Measurements from ENCODE around the gene PGAP6.
"Not testable (repeated sequence)": the region's sequence is repeated elsewhere in the genome, so short reads cannot be mapped to it uniquely, and the experiment has no call there.

PGAP6 gene

GRCh38 chr16:342455-343213, 39.1 kb downstream of the PGAP6 start:
- H3K9me3 ChIP-seq (ENCODE audit: severe bottlenecking) = no peaks in the 10 kb centered on the region
- ATAC-seq (ENCODE audit: low read depth) (no peak), DNase-seq (ENCODE audit: low spot score) (no peak)
- H3K36me3 ChIP-seq (ENCODE audit: low read depth) = peaks cover 33% of the 10 kb centered on the region
- peaks cover 30% of the 10 kb centered on the region for H3K4me1 ChIP-seq (ENCODE audit: insufficient read depth, poor library complexity, severe bottlenecking)
- no peak overlapping the region for H3K27ac ChIP-seq (ENCODE audit: poor library complexity, severe bottlenecking)
- no peak for TF ChIP-seq CTCF (IDR thresholded peaks at IDR 0.05; ENCODE audit: poor library complexity, severe bottlenecking)
- H3K27me3 ChIP-seq (ENCODE audit: insufficient read depth, poor library complexity, severe bottlenecking) = no peaks in the 10 kb centered on the region
- H3K4me3 ChIP-seq (ENCODE audit: severe bottlenecking) = no peak overlapping the region

- ATAC-seq (ENCODE audit: low read depth); H3K27ac ChIP-seq (ENCODE audit: poor library complexity, severe bottlenecking); H3K9me3 ChIP-seq (ENCODE audit: severe bottlenecking); DNase-seq (ENCODE audit: low spot score); H3K4me3 ChIP-seq (ENCODE audit: severe bottlenecking); H3K27me3 ChIP-seq (ENCODE audit: insufficient read depth, poor library complexity, severe bottlenecking): not testable (repeated sequence)
- Histone ChIP-seq H3K4me1 (ENCODE audit: insufficient read depth, poor library complexity, severe bottlenecking) (peaks cover 26% of the 10 kb centered on the region), H3K36me3 (ENCODE audit: low read depth) (peaks cover 33% of the 10 kb centered on the region)
Observed at GRCh38 chr16:341974-342336, 39.8 kb downstream of the PGAP6 start.

GRCh38 chr16:341095-341973, 40.4 kb downstream of the PGAP6 start:
- H3K4me3 ChIP-seq (ENCODE audit: severe bottlenecking); ATAC-seq (ENCODE audit: low read depth); H3K27me3 ChIP-seq (ENCODE audit: insufficient read depth, poor library complexity, severe bottlenecking); H3K27ac ChIP-seq (ENCODE audit: poor library complexity, severe bottlenecking); DNase-seq (ENCODE audit: low spot score); H3K9me3 ChIP-seq (ENCODE audit: severe bottlenecking): not testable (repeated sequence)
- Histone ChIP-seq H3K4me1 (ENCODE audit: insufficient read depth, poor library complexity, severe bottlenecking) (peaks cover 21% of the 10 kb centered on the region), H3K36me3 (ENCODE audit: low read depth) (peaks cover 32% of the 10 kb centered on the region)

GRCh38 chr16:340370-341091, 41.2 kb downstream of the PGAP6 start:
- ATAC-seq (ENCODE audit: low read depth) (no peak), DNase-seq (ENCODE audit: low spot score) (no peak)
- H3K27ac ChIP-seq (ENCODE audit: poor library complexity, severe bottlenecking) = no peak overlapping the region
- no peak for TF ChIP-seq CTCF (IDR thresholded peaks at IDR 0.05; ENCODE audit: poor library complexity, severe bottlenecking)
- peaks cover 14% of the 10 kb centered on the region for H3K4me1 ChIP-seq (ENCODE audit: insufficient read depth, poor library complexity, severe bottlenecking)
- no peaks in the 10 kb centered on the region for H3K27me3 ChIP-seq (ENCODE audit: insufficient read depth, poor library complexity, severe bottlenecking)
- H3K36me3 ChIP-seq (ENCODE audit: low read depth) = peaks cover 24% of the 10 kb centered on the region
- no peaks in the 10 kb centered on the region for H3K9me3 ChIP-seq (ENCODE audit: severe bottlenecking)
- no peak overlapping the region for H3K4me3 ChIP-seq (ENCODE audit: severe bottlenecking)

- TF ChIP-seq CTCF (IDR thresholded peaks at IDR 0.05; ENCODE audit: poor library complexity, severe bottlenecking) = no peak
- no peak for DNase-seq (ENCODE audit: low spot score)
- ATAC-seq (ENCODE audit: low read depth) = no peak
- peaks cover 10% of the 10 kb centered on the region for H3K4me1 ChIP-seq (ENCODE audit: insufficient read depth, poor library complexity, severe bottlenecking)
- H3K27me3 ChIP-seq (ENCODE audit: insufficient read depth, poor library complexity, severe bottlenecking) = no peaks in the 10 kb centered on the region
- peaks cover 17% of the 10 kb centered on the region for H3K36me3 ChIP-seq (ENCODE audit: low read depth)
- no peak overlapping the region for H3K4me3 ChIP-seq (ENCODE audit: severe bottlenecking)
- no peak overlapping the region for H3K27ac ChIP-seq (ENCODE audit: poor library complexity, severe bottlenecking)
- H3K9me3 ChIP-seq (ENCODE audit: severe bottlenecking) = no peaks in the 10 kb centered on the region
Observed at GRCh38 chr16:339680-340079, 42.1 kb downstream of the PGAP6 start.

Measured in RWPE2 (cell line).